ENCODE measurements around the gene ASIC5. TPM values are rescaled to one million over a fixed set of nuclear protein-coding genes. Genes with fewer than 3 reads are reported as not detected.

The ASIC5 gene
- total and polyA plus RNA-seq, 2 donors (not counting 1 experiment from before 2014, with no cell fraction given) = not detected

DNA sequence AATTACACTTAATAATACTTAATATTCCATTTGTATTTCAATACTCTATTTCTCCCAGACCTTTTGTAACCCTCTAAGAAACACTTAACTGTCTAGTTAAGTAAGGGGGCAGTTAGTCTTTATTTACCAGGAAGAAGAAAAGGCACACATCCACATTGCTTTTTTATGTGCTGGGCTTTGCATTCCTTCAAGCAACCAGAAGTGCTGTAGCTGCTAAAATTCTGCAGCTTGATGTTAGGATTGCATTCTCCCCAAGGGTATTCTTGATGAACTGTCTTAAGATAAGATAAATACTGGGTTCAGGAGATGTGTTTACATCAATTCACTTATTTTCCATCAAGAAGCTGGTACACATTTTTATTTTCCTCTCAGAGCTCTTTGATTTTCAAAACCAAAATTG is 24.0 kb downstream of the ASIC5 start:
- H3K79me2 ChIP-seq (ENCODE audit: control insufficient read depth, insufficient read depth, low read length) = no peaks in the 10 kb centered on the region
- H3K9me3 Mint-ChIP-seq (ENCODE audit: insufficient read depth) = peaks cover under 1% of the 10 kb centered on the region
- H2AFZ ChIP-seq (ENCODE audit: insufficient read depth, low read depth, low read length, poor library complexity, severe bottlenecking) = no peak overlapping the region
- peaks cover 0 to 1% (median 0%) of the 10 kb centered on the region in 3 donors for H3K9me3 ChIP-seq (ENCODE audit: control extremely low read depth in 1 of 3, control insufficient read depth in 2 of 3, insufficient read depth in 1 of 3, low read length in 2 of 3)
- H3K27ac ChIP-seq (ENCODE audit: low read length in 2 of 2) = no peak overlapping the region
- H3K27me3 Mint-ChIP-seq = no peaks in the 10 kb centered on the region
- TF ChIP-seq, protein P1, sequence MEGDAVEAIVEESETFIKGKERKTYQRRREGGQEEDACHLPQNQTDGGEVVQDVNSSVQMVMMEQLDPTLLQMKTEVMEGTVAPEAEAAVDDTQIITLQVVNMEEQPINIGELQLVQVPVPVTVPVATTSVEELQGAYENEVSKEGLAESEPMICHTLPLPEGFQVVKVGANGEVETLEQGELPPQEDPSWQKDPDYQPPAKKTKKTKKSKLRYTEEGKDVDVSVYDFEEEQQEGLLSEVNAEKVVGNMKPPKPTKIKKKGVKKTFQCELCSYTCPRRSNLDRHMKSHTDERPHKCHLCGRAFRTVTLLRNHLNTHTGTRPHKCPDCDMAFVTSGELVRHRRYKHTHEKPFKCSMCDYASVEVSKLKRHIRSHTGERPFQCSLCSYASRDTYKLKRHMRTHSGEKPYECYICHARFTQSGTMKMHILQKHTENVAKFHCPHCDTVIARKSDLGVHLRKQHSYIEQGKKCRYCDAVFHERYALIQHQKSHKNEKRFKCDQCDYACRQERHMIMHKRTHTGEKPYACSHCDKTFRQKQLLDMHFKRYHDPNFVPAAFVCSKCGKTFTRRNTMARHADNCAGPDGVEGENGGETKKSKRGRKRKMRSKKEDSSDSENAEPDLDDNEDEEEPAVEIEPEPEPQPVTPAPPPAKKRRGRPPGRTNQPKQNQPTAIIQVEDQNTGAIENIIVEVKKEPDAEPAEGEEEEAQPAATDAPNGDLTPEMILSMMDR (IDR thresholded peaks at IDR 0.05) = no peak
- no peak for TF ChIP-seq EZH2 (IDR thresholded peaks at IDR 0.05; ENCODE audit: borderline replicate concordance, insufficient read depth, low read depth, low read length, poor library complexity, severe bottlenecking)
- no peaks in the 10 kb centered on the region for H4K20me1 ChIP-seq (ENCODE audit: control insufficient read depth, insufficient read depth, low read length, poor library complexity, severe bottlenecking)
- no peak overlapping the region for H3K27ac Mint-ChIP-seq
- ATAC-seq (ENCODE audit: low read depth) (no peak), DNase-seq (no peak)
- POLR2A ChIA-PET = no interaction called here
- no peak overlapping the region for H3K4me3 ChIP-seq (ENCODE audit: control extremely low read depth in 1 of 5, extremely low read depth in 1 of 5, insufficient read depth in 1 of 5, low read depth in 2 of 5, low read length in 4 of 5)
- H3K27me3 ChIP-seq (replicated peaks in 1 of 4; ENCODE audit: control extremely low read depth in 1 of 4, control insufficient read depth in 3 of 4, insufficient read depth in 4 of 4, low read length in 3 of 4) = no peaks in the 10 kb centered on the region
- no peak overlapping the region for H3K9ac ChIP-seq (ENCODE audit: low read length)
- CTCF ChIA-PET = no interaction called here
- H3K36me3 ChIP-seq (replicated peaks in 1 of 2; ENCODE audit: control extremely low read depth in 1 of 2, control insufficient read depth in 1 of 2, extremely low read depth in 1 of 2, insufficient read depth in 2 of 2, low read length in 1 of 2) = no peaks in the 10 kb centered on the region
- H3K4me1 Mint-ChIP-seq = no peaks in the 10 kb centered on the region
- H3K4me2 ChIP-seq (replicated peaks; ENCODE audit: low read depth, low read length, poor library complexity, severe bottlenecking) = no peak overlapping the region
- intact Hi-C loops (cut with micrococcal nuclease) = no loop called here
- no peak overlapping the region for H3K4me3 Mint-ChIP-seq
- no peaks in the 10 kb centered on the region for H3K4me1 ChIP-seq (ENCODE audit: control insufficient read depth in 2 of 2, insufficient read depth in 2 of 2, low read length in 2 of 2)

DNA sequence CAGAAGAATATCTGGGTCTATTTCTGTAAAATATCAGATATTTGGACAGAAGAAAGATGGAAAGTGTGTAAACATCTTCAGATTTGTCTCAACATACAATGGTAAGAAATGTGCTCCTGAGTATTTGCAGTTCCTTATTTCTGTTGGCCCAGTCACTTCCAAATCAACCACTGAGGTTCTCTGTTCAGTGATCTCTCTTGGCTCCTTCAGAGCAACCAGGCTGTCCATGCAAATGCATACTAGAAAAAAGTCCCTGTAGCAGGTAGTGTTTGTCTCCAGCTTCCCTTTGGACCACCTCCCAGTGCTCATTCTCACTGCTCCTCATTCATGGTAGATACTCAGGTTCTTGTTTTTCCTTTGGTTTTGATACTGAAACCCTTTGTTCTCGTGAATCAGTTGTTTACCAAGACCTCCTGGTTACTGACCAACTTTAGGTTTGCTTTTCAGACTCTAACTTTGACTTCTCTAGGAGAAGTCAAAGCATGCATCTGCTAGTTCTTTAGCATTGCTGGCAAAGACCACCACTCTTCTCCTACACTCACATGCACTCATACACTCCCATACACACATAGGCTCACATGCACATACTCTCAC is 28.8 kb downstream of the ASIC5 start:
- Histone ChIP-seq H3K27ac (ENCODE audit: low read length in 2 of 2) (no peak overlapping the region), H3K4me1 (ENCODE audit: control insufficient read depth in 2 of 2, insufficient read depth in 2 of 2, low read length in 2 of 2) (no peaks in the 10 kb centered on the region), H3K4me2 (replicated peaks; ENCODE audit: low read depth, low read length, poor library complexity, severe bottlenecking) (no peak overlapping the region), H3K4me3 (ENCODE audit: control extremely low read depth in 1 of 5, extremely low read depth in 1 of 5, insufficient read depth in 1 of 5, low read depth in 2 of 5, low read length in 4 of 5) (no peak overlapping the region), H3K9me3 (ENCODE audit: control extremely low read depth in 1 of 3, control insufficient read depth in 2 of 3, insufficient read depth in 1 of 3, low read length in 2 of 3) (no peaks in the 10 kb centered on the region), H2AFZ (ENCODE audit: insufficient read depth, low read depth, low read length, poor library complexity, severe bottlenecking) (no peak overlapping the region), H3K9ac (ENCODE audit: low read length) (no peak overlapping the region), H3K79me2 (ENCODE audit: control insufficient read depth, insufficient read depth, low read length) (no peaks in the 10 kb centered on the region), H3K27me3 (replicated peaks in 1 of 4; ENCODE audit: control extremely low read depth in 1 of 4, control insufficient read depth in 3 of 4, insufficient read depth in 4 of 4, low read length in 3 of 4) (no peaks in the 10 kb centered on the region), H3K36me3 (replicated peaks in 1 of 2; ENCODE audit: control extremely low read depth in 1 of 2, control insufficient read depth in 1 of 2, extremely low read depth in 1 of 2, insufficient read depth in 2 of 2, low read length in 1 of 2) (no peaks in the 10 kb centered on the region), H4K20me1 (ENCODE audit: control insufficient read depth, insufficient read depth, low read length, poor library complexity, severe bottlenecking) (no peaks in the 10 kb centered on the region)
- TF ChIP-seq, protein P1 (IDR thresholded peaks at IDR 0.05) = no peak
- no peak for TF ChIP-seq EZH2 (IDR thresholded peaks at IDR 0.05; ENCODE audit: borderline replicate concordance, insufficient read depth, low read depth, low read length, poor library complexity, severe bottlenecking)
- ATAC-seq (ENCODE audit: low read depth) = no peak
- Mint-ChIP-seq H3K27ac (no peak overlapping the region), H3K4me3 (no peak overlapping the region), H3K27me3 (no peaks in the 10 kb centered on the region), H3K9me3 (ENCODE audit: insufficient read depth) (no peaks in the 10 kb centered on the region), H3K4me1 (no peaks in the 10 kb centered on the region)
- 67% methylated on average over 1 of the region's 1 CpG for WGBS (ENCODE audit: insufficient coverage)
- intact Hi-C loops (cut with micrococcal nuclease) = no loop called here
- DNase-seq = no peak
- ChIA-PET CTCF (no interaction called here), POLR2A (no interaction called here)

All from B cell (primary cell).